HepG2 (cell line): ENCODE measurements around the gene NPC1. TPM values are rescaled to one million over a fixed set of nuclear protein-coding genes. Genes with fewer than 3 reads are reported as not detected.

Source experiments
- CCAR2 ChIP-seq: fragments of 200-400 bp; formaldehyde crosslinking; optimal IDR thresholded peaks from 2 replicates; pipeline ENCODE3; 2018; ENCODE audit warnings: low read depth, mild to moderate bottlenecking, low read length, moderate library complexity
- FOSL2 ChIP-seq: sonication (generic); formaldehyde crosslinking; IDR thresholded peaks from 2 replicates; pipeline ENCODE4 v1.4.0; 2020; ENCODE audit warnings: missing genetic modification reagents
- HNF4A ChIP-seq: sonication (generic); formaldehyde crosslinking; IDR thresholded peaks from 2 replicates; pipeline ENCODE4 v1.4.0; 2020; ENCODE audit warnings: missing genetic modification reagents
- IRF9 ChIP-seq: sonication (generic); formaldehyde crosslinking; IDR thresholded peaks from 2 replicates; pipeline ENCODE4 v1.8.0; 2022; ENCODE audit warnings: missing genetic modification reagents, mild to moderate bottlenecking, borderline replicate concordance
- JUNB ChIP-seq: sonication (generic); formaldehyde crosslinking; IDR thresholded peaks from 2 replicates; pipeline ENCODE4 v1.8.0; 2022; ENCODE audit warnings: missing genetic modification reagents, mild to moderate bottlenecking, borderline replicate concordance
- MBD4 ChIP-seq: IDR thresholded peaks from 2 replicates; pipeline ENCODE4 v1.6.1; 2012; ENCODE audit warnings: low read length, inconsistent platforms, borderline replicate concordance
- PPARG ChIP-seq: conservative IDR thresholded peaks from 2 replicates; pipeline ENCODE4 v1.6.1; 2016; ENCODE audit warnings: missing biosample characterization, missing genetic modification reagents
- SP1 ChIP-seq, 2 experiments: fragments of 450-650 bp in 1 of 2; sonication (generic) in 1 of 2; formaldehyde crosslinking in 1 of 2; IDR thresholded peaks; 2 replicates each; pipeline versions ENCODE4 v1.4.0 to v1.6.1; 2016 to 2020; ENCODE audit warnings: missing genetic modification reagents in 1 of 2
- TCF7L2 ChIP-seq: IDR thresholded peaks from 2 replicates; pipeline ENCODE4 v1.6.1; 2011; ENCODE audit warnings: mild to moderate bottlenecking, low read depth, low read length, moderate library complexity
- ZBTB26 ChIP-seq: IDR thresholded peaks from 2 replicates; pipeline ENCODE4 v1.6.1; 2016; ENCODE audit warnings: missing compliant biosample characterization, missing genetic modification reagents, borderline replicate concordance
- ZFP36L2 ChIP-seq: sonication (generic); formaldehyde crosslinking; IDR thresholded peaks from 2 replicates; pipeline ENCODE4 v1.4.0; 2020; ENCODE audit warnings: missing genetic modification reagents
- ZMYM2 ChIP-seq: sonication (generic); formaldehyde crosslinking; IDR thresholded peaks from 2 replicates; pipeline ENCODE4 v1.8.0; 2022; ENCODE audit warnings: mild to moderate bottlenecking, missing genetic modification reagents
- ZNF264 ChIP-seq: sonication (generic); formaldehyde crosslinking; IDR thresholded peaks from 2 replicates; pipeline ENCODE4 v1.4.0; 2020; ENCODE audit warnings: missing genetic modification reagents
- ZNF3 ChIP-seq: IDR thresholded peaks from 2 replicates; pipeline ENCODE4 v1.7.0; 2017; ENCODE audit warnings: inconsistent platforms
- ZNF30 ChIP-seq: sonication (generic); formaldehyde crosslinking; IDR thresholded peaks from 2 replicates; pipeline ENCODE4 v1.5.0; 2020; ENCODE audit warnings: mild to moderate bottlenecking, missing genetic modification reagents
- ZNF383 ChIP-seq: sonication (generic); formaldehyde crosslinking; IDR thresholded peaks from 2 replicates; pipeline ENCODE4 v1.4.0; 2020; ENCODE audit warnings: missing genetic modification reagents, mild to moderate bottlenecking, borderline replicate concordance
- ZNF570 ChIP-seq: sonication (generic); formaldehyde crosslinking; IDR thresholded peaks from 2 replicates; pipeline ENCODE4 v1.4.0; 2020; ENCODE audit warnings: mild to moderate bottlenecking, missing genetic modification reagents, borderline replicate concordance
- ZSCAN12 ChIP-seq: sonication (generic); formaldehyde crosslinking; IDR thresholded peaks from 2 replicates; pipeline ENCODE4 v1.9.0; 2021; ENCODE audit warnings: mild to moderate bottlenecking, missing genetic modification reagents
- ZSCAN30 ChIP-seq: sonication (generic); formaldehyde crosslinking; IDR thresholded peaks from 2 replicates; pipeline ENCODE4 v1.5.0; 2020; ENCODE audit warnings: mild to moderate bottlenecking, missing genetic modification reagents
- ZXDC ChIP-seq: sonication (generic); formaldehyde crosslinking; IDR thresholded peaks from 2 replicates; pipeline ENCODE4 v1.5.0; 2020; ENCODE audit warnings: mild to moderate bottlenecking, missing genetic modification reagents
- polyA plus RNA-seq, 8 experiments: library from polyadenylated mRNA; depleted of rRNA in 3 of 8; stranded (reverse) in 7 of 8; unstranded in 1 of 8; fragments of >200 nt; fragmentation: Illumina TruSeq in 4 of 8; extraction: Trizol in 4 of 8; gene quantifications; 2 replicates each; pipeline versions ENCODE4 v1.2.1 to v1.2.3, GENCODE V29; 2011 to 2016; ENCODE audit warnings: low read depth in 4 of 8, missing spikeins in 1 of 8, mixed read lengths in 1 of 8; ENCODE audit not compliant: insufficient read depth in 1 of 8
- total RNA-seq, 5 experiments: library from RNA; depleted of rRNA; stranded (reverse); fragments of >200 nt; fragmentation: Illumina TruSeq; extraction: Trizol; gene quantifications; 2 replicates each; pipeline ENCODE4 v1.2.3, GENCODE V29; 2016; ENCODE audit warnings: low read depth in 1 of 5
- TF ChIP-seq, protein P1 (sequence below): sonication (generic); formaldehyde crosslinking; IDR thresholded peaks from 2 replicates; pipeline ENCODE4 v1.8.0; 2022; ENCODE audit warnings: mild to moderate bottlenecking, missing genetic modification reagents, moderate library complexity
- TF ChIP-seq, protein P2 (sequence below): sonication (generic); formaldehyde crosslinking; IDR thresholded peaks from 2 replicates; pipeline ENCODE4 v1.5.1; 2020; ENCODE audit warnings: mild to moderate bottlenecking, missing genetic modification reagents

Gene NPC1
- total and polyA plus RNA-seq, 2 of the 13 experiments (the other 11 are each of a cell fraction or from before 2014, with no cell fraction given) = 46.5 to 114 TPM

DNA sequence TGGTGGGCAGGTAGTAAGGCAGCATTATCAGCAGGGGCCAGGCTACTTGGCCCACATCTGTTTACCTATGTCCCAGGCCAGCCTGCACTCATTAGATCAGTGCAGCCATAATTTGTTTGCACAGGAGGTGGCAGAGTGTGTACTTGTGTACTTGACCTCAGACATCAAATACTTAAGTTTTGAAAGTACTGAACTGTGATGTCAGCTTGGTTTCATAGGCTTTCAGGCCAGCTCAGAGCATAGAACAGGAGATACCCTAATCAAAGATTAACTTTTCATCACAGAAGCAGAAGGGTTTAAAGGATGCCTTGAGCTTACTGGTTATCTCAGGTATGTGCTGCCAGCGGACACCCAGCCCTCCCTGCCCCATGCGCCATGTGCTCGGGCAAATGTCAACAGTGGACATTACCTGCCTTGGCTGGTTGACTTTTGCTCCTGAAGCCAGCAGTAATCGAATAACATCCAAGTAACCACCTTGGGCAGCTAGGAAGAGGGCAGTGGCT, 43.2 kb upstream of the NPC1 start (continued):
- no peak for TF ChIP-seq ZBTB26
- peak; percentile 63; the same call in 1 of the 2 replicates for TF ChIP-seq PPARG (CRISPR knock-in tag)
- TF ChIP-seq, protein P1, sequence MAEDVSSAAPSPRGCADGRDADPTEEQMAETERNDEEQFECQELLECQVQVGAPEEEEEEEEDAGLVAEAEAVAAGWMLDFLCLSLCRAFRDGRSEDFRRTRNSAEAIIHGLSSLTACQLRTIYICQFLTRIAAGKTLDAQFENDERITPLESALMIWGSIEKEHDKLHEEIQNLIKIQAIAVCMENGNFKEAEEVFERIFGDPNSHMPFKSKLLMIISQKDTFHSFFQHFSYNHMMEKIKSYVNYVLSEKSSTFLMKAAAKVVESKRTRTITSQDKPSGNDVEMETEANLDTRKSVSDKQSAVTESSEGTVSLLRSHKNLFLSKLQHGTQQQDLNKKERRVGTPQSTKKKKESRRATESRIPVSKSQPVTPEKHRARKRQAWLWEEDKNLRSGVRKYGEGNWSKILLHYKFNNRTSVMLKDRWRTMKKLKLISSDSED (CRISPR knock-in tag) = no peak
- no peak for TF ChIP-seq SP1 (IDR thresholded peaks at IDR 0.05)
- TF ChIP-seq SP1 (CRISPR knock-in tag; IDR thresholded peaks at IDR 0.05) = no peak
- no peak for TF ChIP-seq JUNB
- no peak for TF ChIP-seq CCAR2
- TF ChIP-seq IRF9 = no peak
- peak; percentile 84 for TF ChIP-seq FOSL2 (CRISPR knock-in tag)
- no peak for TF ChIP-seq ZNF30 (CRISPR knock-in tag)
- TF ChIP-seq ZMYM2 (CRISPR knock-in tag) = no peak
- no peak for TF ChIP-seq TCF7L2
- TF ChIP-seq, protein P2, sequence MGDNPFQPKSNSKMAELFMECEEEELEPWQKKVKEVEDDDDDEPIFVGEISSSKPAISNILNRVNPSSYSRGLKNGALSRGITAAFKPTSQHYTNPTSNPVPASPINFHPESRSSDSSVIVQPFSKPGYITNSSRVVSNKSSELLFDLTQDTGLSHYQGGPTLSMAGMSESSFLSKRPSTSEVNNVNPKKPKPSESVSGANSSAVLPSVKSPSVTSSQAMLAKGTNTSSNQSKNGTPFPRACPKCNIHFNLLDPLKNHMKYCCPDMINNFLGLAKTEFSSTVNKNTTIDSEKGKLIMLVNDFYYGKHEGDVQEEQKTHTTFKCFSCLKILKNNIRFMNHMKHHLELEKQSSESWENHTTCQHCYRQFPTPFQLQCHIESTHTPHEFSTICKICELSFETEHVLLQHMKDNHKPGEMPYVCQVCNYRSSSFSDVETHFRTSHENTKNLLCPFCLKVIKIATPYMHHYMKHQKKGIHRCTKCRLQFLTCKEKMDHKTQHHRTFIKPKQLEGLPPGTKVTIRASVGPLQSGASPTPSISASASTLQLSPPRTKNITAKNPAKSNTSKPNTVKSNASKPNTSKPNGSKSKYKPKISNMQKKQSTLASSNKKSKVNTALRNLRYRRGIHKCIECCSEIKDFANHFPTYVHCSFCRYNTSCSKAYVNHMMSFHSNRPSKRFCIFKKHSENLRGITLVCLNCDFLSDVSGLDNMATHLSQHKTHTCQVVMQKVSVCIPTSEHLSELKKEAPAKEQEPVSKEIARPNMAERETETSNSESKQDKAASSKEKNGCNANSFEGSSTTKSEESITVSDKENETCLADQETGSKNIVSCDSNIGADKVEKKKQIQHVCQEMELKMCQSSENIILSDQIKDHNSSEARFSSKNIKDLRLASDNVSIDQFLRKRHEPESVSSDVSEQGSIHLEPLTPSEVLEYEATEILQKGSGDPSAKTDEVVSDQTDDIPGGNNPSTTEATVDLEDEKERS = peak; percentile 29; the same call in 1 of the 2 replicates
- no peak for TF ChIP-seq ZNF264 (CRISPR knock-in tag)
- no peak for TF ChIP-seq ZSCAN12 (CRISPR knock-in tag)
- TF ChIP-seq ZNF383 (CRISPR knock-in tag) = no peak
- peak; percentile 35 for TF ChIP-seq HNF4A
- no peak for TF ChIP-seq ZSCAN30 (CRISPR knock-in tag)
- no peak for TF ChIP-seq ZXDC
- no peak for TF ChIP-seq MBD4
- TF ChIP-seq ZNF3 (CRISPR knock-in tag) = no peak
- no peak for TF ChIP-seq ZNF570 (CRISPR knock-in tag)
- TF ChIP-seq ZFP36L2 (CRISPR knock-in tag) = no peak
